Anterior cingulate cortex (tissue), 58 donors: ENCODE measurements around the gene FBXL5.
A peak's percentile ranks its signal among the peaks of the same experiment; 100 is the strongest.

ENCODE experiments used
- DNase-seq, 58 donors: peaks; one replicate each; lab custom pipeline; 2025; lab: John Stamatoyannopoulos, UW

FBXL5 gene, protein sequence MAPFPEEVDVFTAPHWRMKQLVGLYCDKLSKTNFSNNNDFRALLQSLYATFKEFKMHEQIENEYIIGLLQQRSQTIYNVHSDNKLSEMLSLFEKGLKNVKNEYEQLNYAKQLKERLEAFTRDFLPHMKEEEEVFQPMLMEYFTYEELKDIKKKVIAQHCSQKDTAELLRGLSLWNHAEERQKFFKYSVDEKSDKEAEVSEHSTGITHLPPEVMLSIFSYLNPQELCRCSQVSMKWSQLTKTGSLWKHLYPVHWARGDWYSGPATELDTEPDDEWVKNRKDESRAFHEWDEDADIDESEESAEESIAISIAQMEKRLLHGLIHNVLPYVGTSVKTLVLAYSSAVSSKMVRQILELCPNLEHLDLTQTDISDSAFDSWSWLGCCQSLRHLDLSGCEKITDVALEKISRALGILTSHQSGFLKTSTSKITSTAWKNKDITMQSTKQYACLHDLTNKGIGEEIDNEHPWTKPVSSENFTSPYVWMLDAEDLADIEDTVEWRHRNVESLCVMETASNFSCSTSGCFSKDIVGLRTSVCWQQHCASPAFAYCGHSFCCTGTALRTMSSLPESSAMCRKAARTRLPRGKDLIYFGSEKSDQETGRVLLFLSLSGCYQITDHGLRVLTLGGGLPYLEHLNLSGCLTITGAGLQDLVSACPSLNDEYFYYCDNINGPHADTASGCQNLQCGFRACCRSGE

DNA sequence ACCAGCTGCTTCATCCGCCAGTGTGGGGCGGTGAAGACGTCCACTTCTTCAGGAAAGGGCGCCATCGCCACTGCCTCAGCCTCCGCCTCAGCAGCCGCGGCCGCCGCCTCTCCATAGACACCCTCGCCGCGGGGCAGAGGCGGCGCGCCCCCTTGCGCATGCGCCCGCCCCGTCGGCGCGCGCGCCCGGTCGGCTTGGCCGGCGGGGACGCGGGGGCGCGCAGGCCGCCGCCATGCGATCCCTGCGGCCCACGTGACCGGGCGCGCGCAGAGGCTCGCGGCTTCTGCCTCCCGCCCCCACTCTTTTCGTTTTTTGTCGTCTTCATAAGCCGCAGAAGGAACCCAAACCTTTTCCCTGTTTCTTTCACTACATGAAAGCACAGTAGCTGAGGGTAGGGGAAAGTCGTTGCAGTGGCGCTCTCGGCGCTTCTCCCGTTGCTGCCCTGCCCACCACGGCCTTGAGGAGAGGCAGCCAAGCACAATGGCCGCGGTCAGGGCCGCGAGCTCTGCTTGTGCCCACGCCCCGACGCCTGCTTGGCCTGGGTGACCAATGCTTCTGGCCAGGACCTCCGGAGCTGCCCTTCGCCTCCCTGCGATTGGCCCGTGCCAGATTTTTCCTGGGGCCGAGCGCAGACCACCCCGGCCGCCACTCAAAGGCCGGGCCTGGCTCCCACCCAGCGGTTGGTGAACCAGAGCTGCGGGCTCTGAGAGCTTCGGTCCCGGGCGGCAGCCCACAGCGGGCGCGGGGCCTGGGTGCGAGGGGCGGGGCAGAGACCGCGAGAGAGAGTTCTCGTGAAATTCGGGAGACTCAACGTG lies at the start of gene FBXL5:
Gene FBXL5 (minus strand): TSS at position 135 of the 815 bp plus-strand sequence. CDS start 70 bp downstream, at position 65.
- peak in 57 of 58 donors; percentile 42 to 92 (median 72) for DNase-seq

DNA sequence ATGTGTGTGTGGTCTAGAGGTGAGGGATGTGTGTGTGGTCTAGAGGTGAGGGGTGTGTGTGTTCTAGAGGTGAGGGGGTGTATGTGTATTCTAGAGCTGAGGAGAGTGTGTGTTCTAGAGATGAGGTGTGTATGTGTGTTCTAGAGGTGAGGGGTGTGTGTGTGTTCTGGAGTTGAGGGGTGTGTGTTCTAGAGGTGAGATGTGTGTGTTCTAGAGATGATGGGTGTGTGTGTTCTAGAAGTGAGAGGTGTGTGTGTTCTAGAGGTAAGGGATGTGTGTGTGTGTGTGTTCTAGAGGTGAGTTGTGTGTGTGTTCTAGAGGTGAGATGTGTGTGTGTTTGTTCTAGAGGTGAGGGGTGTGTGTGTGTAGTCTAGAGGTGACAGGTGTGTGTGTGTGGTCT lies 49.0 kb upstream of the FBXL5 start:
- DNase-seq, result no peak

DNA sequence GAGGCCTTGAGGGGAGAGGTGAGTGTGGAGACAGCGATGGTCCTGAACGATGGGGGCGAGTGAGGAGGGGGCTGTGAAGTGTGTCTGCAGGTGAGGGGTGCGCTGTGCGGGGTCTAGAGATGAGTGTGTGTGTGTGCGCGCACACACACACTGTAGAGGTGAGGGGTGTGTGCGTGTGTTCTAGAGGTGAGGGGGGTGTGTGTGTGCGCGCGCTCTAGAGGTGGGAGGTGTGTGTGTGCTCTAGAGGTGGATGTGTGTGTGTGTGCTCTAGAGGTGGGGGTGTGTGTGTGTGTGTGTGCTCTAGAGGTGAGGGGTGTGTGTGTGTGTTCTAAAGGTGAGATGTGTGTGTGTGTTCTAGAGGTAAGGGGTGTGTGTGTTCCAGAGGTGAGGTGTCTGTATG lies 48.3 kb upstream of the FBXL5 start:
- no peak for DNase-seq

DNA sequence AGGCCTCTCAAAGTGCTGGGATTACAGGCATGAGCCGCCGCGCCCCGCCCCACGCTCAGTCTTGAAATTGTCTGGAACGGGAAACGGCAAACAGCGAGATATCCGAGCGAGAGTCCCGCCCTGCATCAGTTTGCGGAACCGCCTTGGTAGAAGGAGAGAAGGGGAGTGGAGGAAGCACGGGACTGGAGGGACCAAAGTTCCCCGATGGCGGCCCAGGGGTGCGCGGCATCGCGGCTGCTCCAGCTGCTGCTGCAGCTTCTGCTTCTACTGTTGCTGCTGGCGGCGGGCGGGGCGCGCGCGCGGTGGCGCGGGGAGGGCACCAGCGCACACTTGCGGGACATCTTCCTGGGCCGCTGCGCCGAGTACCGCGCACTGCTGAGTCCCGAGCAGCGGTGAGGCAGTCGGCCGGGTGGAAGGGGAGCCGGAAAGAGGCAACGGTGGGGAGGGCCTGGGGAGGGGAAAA lies 47.8 kb upstream of the FBXL5 start, which contains the start of gene BST1:
Gene BST1 (plus strand): TSS at position 125 of the 463 bp plus-strand sequence. CDS start 80 bp downstream, at position 205.
- peak in 41 of 58 donors; percentile 2 to 55 (median 23) for DNase-seq

DNA sequence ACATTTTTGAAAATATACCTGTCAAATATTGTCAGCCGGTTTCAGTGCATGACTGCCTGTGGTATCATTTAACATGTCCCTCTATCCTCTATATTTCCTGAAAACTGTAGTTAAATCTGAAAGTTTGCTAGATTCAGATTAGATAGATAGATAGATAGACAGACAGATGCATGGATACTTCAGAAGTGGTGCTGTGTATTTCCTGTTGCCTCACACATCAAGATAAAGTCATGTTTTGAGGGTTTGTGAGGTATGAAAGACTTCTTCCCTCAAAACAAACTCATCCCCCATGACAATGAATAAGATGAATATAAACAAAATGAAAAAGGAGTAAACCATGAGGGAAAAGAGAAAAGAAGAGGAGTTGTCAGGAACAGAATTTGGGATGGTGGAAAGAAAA lies 41.7 kb upstream of the FBXL5 start:
- DNase-seq, result no peak

DNA sequence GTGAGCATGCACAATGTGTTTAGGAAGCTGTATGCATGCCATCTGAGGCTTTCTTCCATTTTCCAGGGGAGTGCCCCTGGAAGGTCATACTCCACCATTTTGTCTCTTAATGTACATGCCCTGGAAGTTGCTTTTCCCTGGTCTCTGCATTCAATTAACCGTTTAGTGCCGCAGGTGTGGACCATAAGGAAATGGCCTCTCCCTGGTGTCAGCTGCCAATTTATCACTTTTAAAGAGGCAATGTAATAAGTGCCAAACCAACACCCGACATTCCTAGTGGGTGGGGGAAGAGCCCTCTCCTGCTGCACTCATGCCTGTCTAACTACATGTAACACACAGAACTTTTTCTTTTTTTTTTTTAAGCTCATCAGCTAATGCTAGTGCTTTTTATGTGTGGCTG lies 40.6 kb upstream of the FBXL5 start:
- DNase-seq, result no peak

DNA sequence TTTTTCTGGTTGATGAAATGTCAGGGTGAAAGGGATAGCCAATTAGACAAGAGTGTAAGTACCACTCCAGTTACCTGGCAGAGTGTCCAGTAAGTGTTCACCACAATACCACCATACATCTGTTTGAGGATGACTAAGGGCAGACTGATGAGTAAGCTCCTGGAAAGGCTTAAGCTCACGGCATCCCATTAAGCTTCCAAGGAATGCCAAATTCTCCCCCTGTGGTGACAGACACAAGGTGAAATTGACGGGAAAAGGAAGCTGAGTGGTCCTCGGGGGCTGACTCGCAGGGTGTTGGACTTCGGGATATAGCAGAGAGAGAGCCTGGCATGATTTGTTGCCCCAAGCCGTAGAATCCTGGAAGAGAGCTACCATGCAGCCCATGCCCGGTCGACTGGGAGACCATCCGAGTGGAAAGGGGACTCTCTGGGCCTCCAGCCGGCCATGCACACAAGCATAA lies 40.1 kb upstream of the FBXL5 start:
- DNase-seq, result no peak

DNA sequence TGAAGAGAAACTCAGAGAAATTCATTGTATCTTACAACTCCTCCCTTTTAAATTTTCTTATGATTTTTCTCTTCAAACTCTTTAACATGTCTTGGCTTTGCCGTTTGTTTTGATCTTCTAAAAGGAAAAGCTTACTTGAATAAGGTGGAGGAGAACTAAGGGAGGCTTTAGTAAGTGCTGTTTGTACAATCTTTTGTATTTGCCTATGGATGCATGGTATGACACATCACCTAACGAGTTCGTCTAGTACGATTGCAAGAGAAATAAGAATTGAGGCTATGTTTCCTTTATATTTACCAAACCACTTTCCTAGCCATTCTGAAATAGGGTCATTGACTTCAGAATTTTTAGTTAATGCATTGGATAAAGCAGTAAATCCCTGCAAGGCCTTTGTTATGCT lies 39.3 kb upstream of the FBXL5 start:
- no peak for DNase-seq

DNA sequence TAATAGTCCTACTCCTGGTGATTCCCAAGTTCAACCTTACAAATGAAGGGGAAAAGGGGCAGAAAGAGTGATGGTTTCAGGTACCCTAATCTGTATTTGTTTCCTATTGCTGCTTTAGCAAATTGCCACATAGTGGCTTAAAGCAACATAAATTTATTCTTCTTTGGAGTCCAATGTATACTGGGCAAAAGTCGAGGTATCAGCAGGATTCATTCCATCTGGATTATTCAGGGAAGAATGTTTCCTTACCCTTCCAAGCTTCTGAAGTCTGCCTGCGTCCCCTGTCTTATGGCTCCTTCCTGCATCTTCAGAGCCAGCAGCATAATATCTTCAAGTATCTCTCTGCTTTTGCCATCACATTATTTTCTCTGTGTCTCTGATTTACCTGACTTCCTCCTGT lies 37.4 kb upstream of the FBXL5 start:
- DNase-seq, result no peak

DNA sequence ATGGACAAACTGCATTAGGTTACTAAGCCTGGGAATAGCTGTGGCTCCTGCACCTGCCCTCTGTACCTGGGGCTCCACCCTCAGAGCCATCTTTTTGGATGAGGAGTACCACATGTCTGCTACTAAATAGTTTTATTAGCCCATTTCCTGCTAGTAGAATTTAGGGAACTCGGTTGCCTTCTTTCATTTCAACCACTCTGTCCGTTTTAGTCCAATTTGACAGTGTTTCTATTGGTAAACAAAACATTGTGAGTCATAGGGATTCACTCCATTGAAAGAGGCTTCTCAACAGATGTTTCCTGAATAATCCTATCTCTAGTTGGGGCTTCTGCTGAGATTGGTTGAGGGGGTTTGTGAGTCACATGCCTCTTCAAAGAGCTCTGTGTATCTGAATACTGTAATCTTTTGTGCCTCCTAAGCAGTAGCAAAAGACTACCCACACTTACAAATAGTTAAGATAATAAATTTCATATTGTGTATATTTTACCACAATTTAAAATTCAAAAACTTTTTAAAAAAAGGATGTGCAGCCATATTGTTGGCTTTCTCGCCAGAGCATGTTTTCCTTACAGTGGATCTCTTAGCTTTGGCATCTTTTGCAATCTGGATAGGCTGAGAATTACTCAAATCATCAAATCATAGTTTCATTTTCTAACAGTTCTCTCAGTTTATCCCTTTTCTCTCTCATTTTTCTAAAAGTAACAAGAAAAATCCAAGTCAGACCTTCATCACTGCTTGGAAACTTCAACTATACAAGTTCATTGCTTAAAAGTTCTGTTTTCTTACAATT lies 36.4 kb upstream of the FBXL5 start:
- DNase-seq, result peak in 2 of 58 donors; percentile 14 to 34

DNA sequence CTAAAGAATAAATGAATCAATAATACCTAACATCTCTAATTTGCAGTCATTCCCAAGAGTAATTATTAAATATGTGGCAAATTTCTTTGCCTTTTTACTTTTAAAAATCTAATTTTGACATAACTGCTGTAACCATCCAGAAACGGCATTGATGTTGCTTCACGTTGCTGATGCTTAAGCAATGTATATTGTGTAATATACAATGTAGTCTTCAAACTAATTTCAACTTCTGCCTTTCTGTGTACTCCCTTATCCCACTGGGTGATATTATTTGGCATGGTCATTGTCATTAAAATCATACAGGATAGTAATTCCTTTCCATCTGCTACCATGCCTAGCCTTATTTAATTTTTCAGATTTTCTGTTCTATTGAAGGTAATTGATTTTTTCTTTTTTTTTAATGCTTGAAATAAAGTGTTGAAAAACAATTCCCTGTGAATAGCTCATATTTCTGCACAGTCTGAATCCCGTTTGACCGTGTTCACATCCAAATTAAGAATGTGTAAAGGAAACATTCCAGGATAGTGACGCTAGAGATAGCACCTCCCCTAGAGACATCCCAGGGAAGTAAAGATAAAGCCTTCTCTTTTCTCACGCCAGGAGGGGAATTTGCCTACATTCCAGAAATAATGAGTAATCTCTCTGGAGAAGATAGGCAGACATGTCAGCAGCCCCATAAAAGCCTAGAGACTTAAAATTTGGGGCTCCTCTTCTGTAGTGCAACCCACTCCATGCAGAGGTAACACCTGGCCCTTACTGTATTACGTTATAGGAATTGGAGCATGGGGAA lies 35.1 kb upstream of the FBXL5 start:
- DNase-seq, result no peak

DNA sequence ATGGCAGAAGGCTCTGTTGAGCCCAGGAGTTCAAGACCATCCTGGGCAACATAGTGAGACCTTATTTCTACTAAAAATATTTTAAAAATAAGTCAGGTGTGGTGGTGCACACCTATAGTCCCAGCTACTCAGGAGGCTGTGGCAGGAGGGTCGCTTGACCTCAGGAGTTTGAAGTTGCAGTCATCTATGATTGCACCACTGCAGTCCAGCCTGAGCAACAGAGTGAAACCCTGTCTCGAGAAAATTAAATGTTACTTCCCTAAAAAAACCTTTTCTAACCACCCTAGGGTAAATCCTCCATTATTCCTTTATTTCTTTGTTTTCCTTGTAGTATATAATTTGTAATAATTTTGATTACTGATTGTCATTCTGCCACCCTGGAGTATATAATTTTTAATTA lies 34.4 kb upstream of the FBXL5 start:
- DNase-seq, result no peak

DNA sequence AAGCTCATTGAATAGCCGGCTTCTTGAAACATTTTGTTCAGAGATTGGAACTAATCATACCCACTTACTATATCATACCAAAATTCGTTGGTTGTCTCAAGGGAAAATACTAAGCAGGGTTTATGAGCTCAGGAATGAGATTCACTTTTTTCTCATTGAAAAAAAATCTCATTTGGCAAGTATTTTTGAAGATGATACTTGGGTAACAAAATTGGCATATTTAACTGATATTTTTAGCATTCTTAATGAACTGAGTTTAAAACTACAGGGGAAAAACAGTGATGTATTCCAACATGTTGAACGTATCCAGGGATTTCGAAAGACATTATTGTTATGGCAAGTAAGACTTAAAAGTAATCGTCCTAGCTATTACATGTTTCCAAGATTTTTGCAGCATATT lies 32.9 kb upstream of the FBXL5 start:
- no peak for DNase-seq

DNA sequence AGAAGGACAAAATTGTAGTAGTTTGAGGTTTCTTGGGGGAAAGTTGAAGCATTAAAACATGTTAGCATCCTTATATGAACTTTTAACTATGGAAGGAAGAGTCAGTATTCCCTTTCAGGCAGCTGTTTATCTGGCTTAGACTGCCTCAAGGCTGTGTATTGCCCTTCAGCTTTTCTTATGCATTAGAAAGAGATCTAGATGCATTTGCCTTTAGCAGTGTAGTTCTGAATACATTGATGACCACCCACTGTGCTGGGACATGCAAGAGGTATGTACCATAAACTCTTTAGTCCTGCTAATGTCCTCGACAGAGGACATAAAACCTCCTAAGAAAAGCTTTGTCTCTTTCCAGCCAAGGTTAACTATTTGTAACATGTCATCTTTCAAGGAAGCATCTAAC lies 29.3 kb upstream of the FBXL5 start:
- DNase-seq, result no peak

DNA sequence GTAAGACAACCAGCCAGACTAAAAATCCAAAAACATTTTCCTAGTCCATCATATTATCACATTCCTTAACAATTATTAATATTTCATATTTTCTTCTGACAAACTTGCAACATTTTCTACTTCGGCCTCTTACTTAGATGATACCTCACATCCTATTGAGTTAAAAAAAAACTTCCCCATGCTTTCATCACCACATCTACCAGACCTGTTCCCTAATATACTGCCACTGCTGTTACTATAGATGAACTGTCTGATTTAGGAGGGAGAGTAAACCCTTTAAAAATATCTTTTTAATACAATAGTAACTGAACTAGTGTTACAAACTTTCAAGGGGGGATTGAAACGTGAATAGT lies 28.0 kb upstream of the FBXL5 start:
- DNase-seq, result no peak

DNA sequence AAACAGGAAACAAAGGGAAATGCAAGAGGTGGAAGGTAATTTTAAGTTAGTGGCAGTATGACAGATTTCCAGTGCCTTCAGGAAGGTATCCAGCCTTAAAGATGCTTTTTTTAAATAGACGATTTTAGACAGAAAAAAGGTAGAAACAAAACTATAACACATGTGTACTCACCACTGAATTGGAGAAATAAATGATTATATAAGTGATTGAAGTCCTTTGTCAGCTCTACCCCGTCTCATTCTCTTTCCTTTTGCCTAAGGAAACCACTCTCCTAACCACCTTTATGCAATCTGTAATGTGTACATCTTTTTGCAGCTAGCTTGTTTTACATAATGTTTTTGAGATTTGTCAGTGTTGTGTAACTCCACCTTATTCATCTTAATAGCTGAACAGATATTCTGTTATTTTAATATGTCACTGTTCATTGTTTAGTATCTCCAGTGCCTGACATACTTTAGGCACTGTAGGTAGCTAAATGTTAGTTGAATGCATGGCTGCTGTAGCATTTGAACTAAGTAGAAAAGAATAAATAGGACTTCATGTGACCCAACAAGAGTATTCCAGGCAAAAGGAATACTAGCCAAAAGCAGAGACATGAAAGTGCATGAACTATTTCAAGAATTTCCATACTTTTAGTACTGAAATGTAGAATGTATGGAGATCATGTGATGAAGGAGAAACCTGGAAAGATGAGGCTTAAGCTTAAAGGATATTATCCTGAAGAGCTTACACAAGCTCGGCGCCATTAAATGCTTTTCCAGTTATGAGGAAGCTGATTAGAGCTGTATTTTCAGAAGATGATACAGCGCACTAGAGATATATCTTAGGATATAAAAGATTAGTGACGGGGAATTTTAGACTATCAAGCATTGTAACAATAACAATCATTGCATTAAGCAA lies 27.3 kb upstream of the FBXL5 start:
- no peak for DNase-seq

DNA sequence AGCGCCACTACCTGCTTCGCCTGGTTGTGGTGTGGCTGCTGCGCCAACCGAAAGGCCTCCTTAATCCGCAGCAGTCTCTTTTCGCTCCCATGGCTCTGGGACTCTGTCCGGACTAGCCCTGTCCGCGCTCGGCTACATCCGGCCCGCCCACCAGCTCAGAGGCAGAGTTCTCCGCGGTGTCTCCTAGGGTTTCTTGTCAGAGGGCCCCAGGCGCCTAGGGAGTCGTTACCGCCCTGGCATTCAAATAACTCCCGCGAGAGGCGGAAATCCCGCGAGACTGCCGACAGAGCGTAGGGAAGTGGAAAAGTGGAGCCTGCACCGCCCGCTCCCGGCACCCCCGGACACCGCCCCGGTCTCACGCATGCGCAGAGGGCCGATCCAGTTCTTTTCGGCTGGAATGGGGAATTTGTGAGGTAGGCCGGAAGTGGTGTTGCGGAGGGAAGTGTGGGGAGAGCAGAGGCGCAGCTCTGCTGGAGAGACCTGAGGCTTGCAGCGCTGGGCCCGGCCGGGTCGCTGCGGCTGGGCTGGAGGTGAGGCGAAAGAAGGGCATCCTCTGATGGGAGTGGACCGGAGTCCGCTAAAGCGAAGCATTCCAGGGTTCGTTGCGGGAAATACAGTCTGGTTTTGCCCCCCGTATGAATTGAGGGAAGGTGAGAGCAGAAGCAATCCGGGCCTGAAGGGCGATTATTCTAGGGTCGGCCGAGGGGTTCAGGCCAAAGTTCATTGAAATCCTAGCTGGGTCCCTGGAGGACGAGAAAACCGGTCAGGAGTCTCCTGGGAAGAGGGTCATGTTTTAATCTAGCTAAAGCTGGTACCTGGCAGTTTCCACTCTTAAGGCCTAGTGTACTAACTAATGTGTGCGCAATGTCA lies 26.4 kb upstream of the FBXL5 start, which contains the start of gene FAM200B:
Gene FAM200B (plus strand): TSS at position 456 of the 870 bp plus-strand sequence. CDS start 5,151 bp downstream, outside the sequence.
- peak; percentile 81 to 99 (median 98) for DNase-seq
